ENCODE data around the gene FAM53A. TPM values are rescaled to one million over a fixed set of nuclear protein-coding genes. Genes with fewer than 3 reads are reported as not detected.

Gene FAM53A
- total RNA-seq, 4 donors from 2014 or later = 1.3 to 3.2 TPM; not detected in 2

DNA sequence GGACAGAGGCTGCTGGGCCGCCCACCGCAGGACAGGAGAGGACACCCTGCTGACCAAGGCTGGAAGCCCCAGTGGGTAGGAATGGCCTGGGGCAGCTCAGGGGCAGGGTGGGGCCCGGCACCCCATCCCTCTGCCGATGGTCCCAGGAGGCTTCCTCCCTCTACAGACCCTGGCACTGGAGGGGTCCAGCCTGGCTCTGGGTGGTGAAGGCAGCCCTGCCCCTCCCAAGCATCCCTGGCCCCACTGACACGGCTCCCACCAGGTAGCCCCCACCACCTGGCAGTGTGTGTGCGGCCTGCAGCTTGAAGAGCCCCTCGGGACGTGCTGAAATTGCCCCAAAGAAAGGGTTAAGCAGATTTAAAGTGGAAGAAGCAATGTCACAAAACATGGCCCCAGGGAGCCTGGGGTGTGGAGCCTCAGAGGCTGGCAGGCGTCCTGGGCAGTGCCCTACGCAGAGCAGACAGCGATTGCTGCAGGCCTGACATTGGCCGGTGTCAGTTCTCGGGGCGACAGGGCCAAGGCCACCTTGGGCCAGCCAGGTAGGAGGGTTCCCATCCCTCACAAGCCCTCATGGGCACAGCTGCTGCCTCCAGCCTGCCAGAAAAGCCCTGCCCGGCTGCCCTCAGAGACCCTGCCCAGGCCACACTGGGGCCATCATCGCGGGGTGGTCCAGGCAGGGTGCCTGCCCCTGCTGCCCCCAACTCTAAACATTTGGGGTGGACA lies 80.5 kb downstream of the FAM53A start:
- intact Hi-C loops (cut with DNase I; ENCODE audit: low total_unique reads) = no loop called here
- Histone ChIP-seq H3K9me3 (no peaks in the 10 kb centered on the region), H3K4me1 (no peaks in the 10 kb centered on the region), H3K4me3 (no peak overlapping the region), H3K36me3 (no peaks in the 10 kb centered on the region), H3K27ac (no peak overlapping the region), H3K27me3 (no peaks in the 10 kb centered on the region)
- no peak for TF ChIP-seq POLR2A (IDR thresholded peaks at IDR 0.05)
- TF ChIP-seq, protein P1, sequence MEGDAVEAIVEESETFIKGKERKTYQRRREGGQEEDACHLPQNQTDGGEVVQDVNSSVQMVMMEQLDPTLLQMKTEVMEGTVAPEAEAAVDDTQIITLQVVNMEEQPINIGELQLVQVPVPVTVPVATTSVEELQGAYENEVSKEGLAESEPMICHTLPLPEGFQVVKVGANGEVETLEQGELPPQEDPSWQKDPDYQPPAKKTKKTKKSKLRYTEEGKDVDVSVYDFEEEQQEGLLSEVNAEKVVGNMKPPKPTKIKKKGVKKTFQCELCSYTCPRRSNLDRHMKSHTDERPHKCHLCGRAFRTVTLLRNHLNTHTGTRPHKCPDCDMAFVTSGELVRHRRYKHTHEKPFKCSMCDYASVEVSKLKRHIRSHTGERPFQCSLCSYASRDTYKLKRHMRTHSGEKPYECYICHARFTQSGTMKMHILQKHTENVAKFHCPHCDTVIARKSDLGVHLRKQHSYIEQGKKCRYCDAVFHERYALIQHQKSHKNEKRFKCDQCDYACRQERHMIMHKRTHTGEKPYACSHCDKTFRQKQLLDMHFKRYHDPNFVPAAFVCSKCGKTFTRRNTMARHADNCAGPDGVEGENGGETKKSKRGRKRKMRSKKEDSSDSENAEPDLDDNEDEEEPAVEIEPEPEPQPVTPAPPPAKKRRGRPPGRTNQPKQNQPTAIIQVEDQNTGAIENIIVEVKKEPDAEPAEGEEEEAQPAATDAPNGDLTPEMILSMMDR (IDR thresholded peaks at IDR 0.05) = no peak
- DNase-seq = no peak

GRCh38 chr4:1602655-1603412 lies 81.3 kb downstream of the FAM53A start:
- no peaks in the 10 kb centered on the region for H3K36me3 ChIP-seq
- DNase-seq = no peak
- intact Hi-C loops (cut with DNase I; ENCODE audit: low total_unique reads) = no loop called here

DNA sequence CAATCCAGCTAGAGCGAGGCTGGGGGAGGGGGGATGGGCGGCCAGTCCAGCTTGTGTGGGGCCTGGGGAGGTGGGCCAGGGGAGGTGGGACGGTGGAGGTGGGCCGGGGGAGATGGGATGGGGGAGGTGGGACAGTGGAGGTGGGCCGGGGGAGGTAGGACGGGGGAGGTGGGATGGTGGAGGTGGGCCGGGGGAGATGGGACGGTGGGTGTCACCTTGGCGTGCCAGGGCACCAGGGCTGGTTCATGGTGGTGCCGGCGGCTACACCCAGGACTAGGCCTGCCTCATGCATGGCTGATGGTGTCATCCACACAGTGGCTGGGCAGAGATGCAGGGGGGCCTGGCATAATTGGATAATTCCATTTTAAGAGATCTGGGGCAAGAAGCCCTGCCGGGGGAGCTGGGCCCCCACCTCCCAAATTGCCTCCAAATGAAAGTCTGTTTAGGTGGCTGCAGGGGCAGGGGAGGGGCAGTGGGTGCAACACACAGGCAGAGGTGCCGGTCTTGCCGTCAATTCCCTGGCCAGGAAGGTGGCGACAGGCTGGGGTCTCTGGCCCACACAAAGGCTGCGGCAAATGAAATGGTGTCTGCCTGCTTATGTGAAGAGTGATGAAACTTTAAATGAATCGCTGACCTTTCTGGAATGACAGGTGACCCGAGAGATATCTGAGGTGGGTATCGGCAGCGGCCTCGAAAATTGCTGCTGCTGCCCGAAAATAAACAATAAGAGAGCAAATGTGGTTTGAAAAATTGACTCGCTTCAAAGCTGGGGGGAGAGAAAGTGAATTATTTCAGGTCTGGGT lies 82.1 kb downstream of the FAM53A start:
- Histone ChIP-seq H3K4me1 (no peaks in the 10 kb centered on the region), H3K36me3 (no peaks in the 10 kb centered on the region), H3K27me3 (no peaks in the 10 kb centered on the region), H3K27ac (no peak overlapping the region), H3K9me3 (no peaks in the 10 kb centered on the region), H3K4me3 (no peak overlapping the region)
- no peak for TF ChIP-seq POLR2A (IDR thresholded peaks at IDR 0.05)
- TF ChIP-seq, protein P1 (IDR thresholded peaks at IDR 0.05) = no peak
- intact Hi-C loops (cut with DNase I; ENCODE audit: low total_unique reads) = no loop called here
- no peak for DNase-seq

More at GRCh38 chr4:1602655-1603412, 81.3 kb downstream of the FAM53A start:
- no peak overlapping the region for H3K27ac ChIP-seq
- H3K4me3 ChIP-seq = no peak overlapping the region
- no peaks in the 10 kb centered on the region for H3K27me3 ChIP-seq
- no peaks in the 10 kb centered on the region for H3K4me1 ChIP-seq
- H3K9me3 ChIP-seq = no peaks in the 10 kb centered on the region
- TF ChIP-seq POLR2A (IDR thresholded peaks at IDR 0.05) = no peak
- TF ChIP-seq, protein P1 (IDR thresholded peaks at IDR 0.05) = no peak

GRCh38 chr4:1601533-1601835 lies 82.6 kb downstream of the FAM53A start:
- no peak overlapping the region for H3K4me3 ChIP-seq
- no peaks in the 10 kb centered on the region for H3K4me1 ChIP-seq
- H3K36me3 ChIP-seq = no peaks in the 10 kb centered on the region
- intact Hi-C loops (cut with DNase I; ENCODE audit: low total_unique reads) = no loop called here
- TF ChIP-seq, protein P1 (IDR thresholded peaks at IDR 0.05) = no peak
- no peak for TF ChIP-seq POLR2A (IDR thresholded peaks at IDR 0.05)
- no peaks in the 10 kb centered on the region for H3K27me3 ChIP-seq
- DNase-seq = no peak
- no peak overlapping the region for H3K27ac ChIP-seq
- no peaks in the 10 kb centered on the region for H3K9me3 ChIP-seq
